HCT116 (cell line): Measurements from ENCODE around the gene LYL1. TPM values are rescaled to one million over a fixed set of nuclear protein-coding genes. Genes with fewer than 3 reads are reported as not detected.

ENCODE experiments used
- ATAC-seq: fragments of 200-7000 bp; cut with Tn5 transposase; 2 replicates; pipeline ENCODE4 v1.9.1; 2020; ENCODE audit warnings: mild to moderate bottlenecking, moderate library complexity
- Bru-seq: library from RNA; stranded (reverse); fragments of 400-500 nt; gene quantifications from one replicate; lab custom pipeline; 2021; lab: Mats Ljungman, UMichigan
- BruChase-seq, 2 experiments: library from RNA; stranded (reverse); fragments of 400-500 nt; gene quantifications; one replicate each; lab custom pipeline; 2021; lab: Mats Ljungman, UMichigan
- BruUV-seq: library from RNA; stranded (reverse); fragments of 400-500 nt; replicated peaks from 2 replicates; lab custom pipeline; 2021; lab: Mats Ljungman, UMichigan
- CTCF ChIA-PET: fragments of 300-600 bp; sonication (Branson Sonifier 250); formaldehyde crosslinking; loops from one replicate; lab custom pipeline; 2021; ENCODE audit warnings: antibody characterized with exemption; lab: Charles Lee
- POLR2A ChIA-PET: fragments of 300-600, 350-600 bp; sonication (Branson Sonifier 250); formaldehyde crosslinking; loops from one replicate; lab custom pipeline; 2021; ENCODE audit warnings: antibody characterized with exemption; lab: Charles Lee
- RAD21 ChIA-PET, 2 experiments: fragments of 300-600 bp; sonication (Branson Sonifier 250); formaldehyde crosslinking; loops; one replicate each; lab custom pipeline; 2023; ENCODE audit warnings: low total read pairs in 2 of 2; ENCODE audit not compliant: uncharacterized antibody in 2 of 2, unreplicated experiment in 2 of 2, low non-redundant PET in 1 of 2; lab: Charles Lee
- DNase-seq: peaks from one replicate; pipeline ENCODE4 v3.0.0-alpha.2; 2010; ENCODE audit warnings: low read depth, low spot score
- H2AFZ ChIP-seq: fragments of 200-600 bp; shearing (Covaris generic), sonication (generic); 2 replicates; pipeline ENCODE4 v1.6.1; 2017; ENCODE audit warnings: low read depth, mixed run types, mixed read lengths, antibody characterized with exemption, low read length; ENCODE audit not compliant: poor library complexity, severe bottlenecking
- H3K27ac ChIP-seq: 2 replicates; pipeline ENCODE4 v1.5.1; 2012; ENCODE audit warnings: low read depth, low read length
- H3K27me3 ChIP-seq: fragments of 200-600 bp; sonication (generic); 2 replicates; pipeline ENCODE4 v1.6.1; 2016; ENCODE audit warnings: mixed run types, low read length, mixed read lengths; ENCODE audit not compliant: insufficient read depth
- H3K36me3 ChIP-seq, 2 experiments: fragments of 200-500 bp in 1 of 2; fragments of 200-600 bp in 1 of 2; sonication (Bioruptor generic) in 1 of 2; sonication (generic) in 1 of 2; 2 replicates each; pipeline versions ENCODE4 v1.5.1 to v1.6.1; 2014 to 2016; ENCODE audit warnings: low read length in 2 of 2, inconsistent platforms in 1 of 2, mixed read lengths in 1 of 2, mixed run types in 1 of 2; ENCODE audit not compliant: insufficient read depth in 2 of 2, control insufficient read depth in 1 of 2
- H3K4me1 ChIP-seq, 2 experiments: fragments of 200-600 bp in 1 of 2; sonication (generic) in 1 of 2; 2 replicates each; pipeline versions ENCODE4 v1.5.1 to v1.6.1; 2012 to 2017; ENCODE audit warnings: low read length in 2 of 2, inconsistent platforms in 1 of 2, mild to moderate bottlenecking in 1 of 2, mixed read lengths in 1 of 2, mixed run types in 1 of 2, moderate library complexity in 1 of 2; ENCODE audit not compliant: insufficient read depth in 2 of 2, control insufficient read depth in 1 of 2
- H3K4me2 ChIP-seq: fragments of 200-600 bp; sonication (generic); 2 replicates; pipeline ENCODE4 v1.6.1; 2017; ENCODE audit warnings: mixed run types, low read length, mixed read lengths
- H3K4me3 ChIP-seq, 2 experiments: fragments of 200-600 bp in 1 of 2; sonication (generic) in 1 of 2; replicated peaks in 1 of 2; 2 replicates each; pipeline ENCODE4 v1.5.1; 2011 to 2016; ENCODE audit warnings: low read length in 2 of 2, control low read depth in 1 of 2, low read depth in 1 of 2, mild to moderate bottlenecking in 1 of 2, mixed read lengths in 1 of 2, mixed run types in 1 of 2
- H3K79me2 ChIP-seq: fragments of 200-600 bp; sonication (generic); 2 replicates; pipeline ENCODE4 v1.6.1; 2017; ENCODE audit warnings: mild to moderate bottlenecking, mixed run types, low read length, moderate library complexity, mixed read lengths; ENCODE audit not compliant: insufficient read depth
- H3K9ac ChIP-seq: fragments of 200-600 bp; sonication (generic); 2 replicates; pipeline ENCODE4 v1.6.1; 2016; ENCODE audit warnings: low read length, mixed read lengths
- H3K9me2 ChIP-seq: fragments of 200-600 bp; sonication (generic), shearing (Covaris generic); 2 replicates; pipeline ENCODE4 v1.6.1; 2017; ENCODE audit warnings: mixed run types, mild to moderate bottlenecking, moderate library complexity; ENCODE audit not compliant: insufficient read depth
- H3K9me3 ChIP-seq, 2 experiments: fragments of 200-500 bp in 1 of 2; fragments of 200-600 bp in 1 of 2; sonication (Bioruptor generic) in 1 of 2; sonication (generic) in 1 of 2; 2 replicates each; pipeline ENCODE4 v1.6.1; 2014 to 2017; ENCODE audit warnings: low read length in 2 of 2, mixed read lengths in 2 of 2, inconsistent platforms in 1 of 2, low read depth in 1 of 2, mild to moderate bottlenecking in 1 of 2, mixed run types in 1 of 2, moderate library complexity in 1 of 2; ENCODE audit not compliant: control insufficient read depth in 1 of 2, insufficient read depth in 1 of 2
- H4K20me1 ChIP-seq: fragments of 200-600 bp; sonication (generic), shearing (Covaris generic); 2 replicates; pipeline ENCODE4 v1.6.1; 2017; ENCODE audit warnings: mixed run types, mild to moderate bottlenecking, moderate library complexity; ENCODE audit not compliant: insufficient read depth
- ATF3 ChIP-seq: IDR thresholded peaks from 2 replicates; pipeline ENCODE4 v1.6.1; 2012
- CEBPB ChIP-seq: IDR thresholded peaks from 2 replicates; pipeline ENCODE4 v1.6.1; 2012; ENCODE audit warnings: low read depth
- EGR1 ChIP-seq: IDR thresholded peaks from 2 replicates; pipeline ENCODE4 v1.6.1; 2012; ENCODE audit warnings: low read depth
- EZH2phosphoT487 ChIP-seq: fragments of 200-600 bp; IDR thresholded peaks from 2 replicates; pipeline ENCODE4 v1.6.1; 2018; ENCODE audit warnings: antibody characterized with exemption, borderline replicate concordance
- YY1 ChIP-seq: IDR thresholded peaks from 2 replicates; pipeline ENCODE4 v1.6.1; 2011; ENCODE audit warnings: low read length, low read depth, moderate library complexity, mild to moderate bottlenecking; ENCODE audit not compliant: insufficient replicate concordance; ENCODE audit errors: extremely low read depth
- ZBTB33 ChIP-seq: IDR thresholded peaks from 2 replicates; pipeline ENCODE4 v1.6.1; 2011; ENCODE audit warnings: mild to moderate bottlenecking, low read length, moderate library complexity; ENCODE audit not compliant: insufficient replicate concordance; ENCODE audit errors: extremely low read depth
- ZFX ChIP-seq: fragments of 450-650 bp; IDR thresholded peaks from 2 replicates; pipeline ENCODE4 v1.6.1; 2017
- ZNF274 ChIP-seq: fragments of 200-500 bp; sonication (Bioruptor generic); IDR thresholded peaks from 2 replicates; pipeline ENCODE4 v1.6.1; 2014; ENCODE audit warnings: mild to moderate bottlenecking, low read depth, low read length, inconsistent platforms
- intact Hi-C: fragments of 100-400 bp; cut with micrococcal nuclease; formaldehyde crosslinking; loops from 2 replicates; pipeline ENCODE4 v1.10.0; 2022
- long read RNA-seq: library from polyadenylated mRNA; unstranded; transcript quantifications from one replicate; pipeline ENCODE4 v2.0.0, GENCODE V29; 2021; ENCODE audit not compliant: unreplicated experiment
- polyA plus RNA-seq: library from polyadenylated mRNA; unstranded; fragments of >200 nt; gene quantifications from 2 replicates; pipeline ENCODE4 v1.2.1, GENCODE V29; 2012; ENCODE audit warnings: missing spikeins
- total RNA-seq: library from RNA; stranded (reverse); gene quantifications from one replicate; pipeline ENCODE4 v1.2.1, GENCODE V29; 2021; ENCODE audit not compliant: unreplicated experiment

LYL1 gene
- 2.6 TPM for total RNA-seq
- polyA plus RNA-seq = 1.3 and 1.8 TPM in 2 replicates
- Bru-seq, nascent RNA = percentile 27 among the genes with signal in this experiment
- percentile 21 among the genes with signal in this experiment for BruChase-seq, experiment 1, labeled RNA remaining after a 6-hour chase
- BruChase-seq, experiment 2, labeled RNA remaining after a 2-hour chase = percentile 28 among the genes with signal in this experiment
- long read RNA-seq, partial matches to known transcripts = 0 of 3 reads
- long read RNA-seq, other reads (novel, unspliced or antisense) = 0 of 3 reads

- intact Hi-C loops = no loop called here
- H3K4me3 ChIP-seq = peak within 1 kb of the TSS; percentile 28 to 45
- peak within 1 kb of the TSS; percentile 16; the same call in 1 of the 2 replicates for H3K27ac ChIP-seq
- peak within 1 kb of the TSS; percentile 56 for H3K4me2 ChIP-seq
- POLR2A ChIA-PET = no interaction called here
- peak within 1 kb of the TSS; percentile 44 for H3K9ac ChIP-seq
- H3K79me2 ChIP-seq = no peaks in the 10 kb centered on the region
- H3K9me2 ChIP-seq = no peaks in the 10 kb centered on the region
- peaks cover 0 to 6% of the 10 kb centered on the region in 2 experiments; a peak in 1 of 4 replicates for H3K36me3 ChIP-seq
- H3K4me1 ChIP-seq = peaks cover 3 to 32% of the 10 kb centered on the region in 2 experiments; a peak in 3 of 4 replicates
- no peak for DNase-seq
- no peaks in the 10 kb centered on the region for H3K9me3 ChIP-seq
- no peak within 1 kb of the TSS for H2AFZ ChIP-seq
- peak; percentile 54 for ATAC-seq
- no peaks in the 10 kb centered on the region for H3K27me3 ChIP-seq
- BruUV-seq = no TSS peak
- RAD21 ChIA-PET = no interaction called here
- CTCF ChIA-PET = no interaction called here
- TF ChIP-seq CEBPB = no peak
- TF ChIP-seq YY1 = no peak
- TF ChIP-seq EZH2phosphoT487 = no peak
- TF ChIP-seq ATF3 = no peak
- no peak for TF ChIP-seq ZBTB33
- no peak; the same call in 1 of the 2 replicates for TF ChIP-seq ZFX
- no peak for TF ChIP-seq EGR1
- TF ChIP-seq ZNF274 = no peak
- no peaks in the 10 kb centered on the region for H4K20me1 ChIP-seq
Measured at GRCh38 chr19:13102666-13103580, at the start of gene LYL1. TSS of gene LYL1 (minus strand) at chr19:13102858. CDS start at chr19:13101171, 1,687 bp downstream.
